ENCODE measurements around the gene GMIP.

DNA sequence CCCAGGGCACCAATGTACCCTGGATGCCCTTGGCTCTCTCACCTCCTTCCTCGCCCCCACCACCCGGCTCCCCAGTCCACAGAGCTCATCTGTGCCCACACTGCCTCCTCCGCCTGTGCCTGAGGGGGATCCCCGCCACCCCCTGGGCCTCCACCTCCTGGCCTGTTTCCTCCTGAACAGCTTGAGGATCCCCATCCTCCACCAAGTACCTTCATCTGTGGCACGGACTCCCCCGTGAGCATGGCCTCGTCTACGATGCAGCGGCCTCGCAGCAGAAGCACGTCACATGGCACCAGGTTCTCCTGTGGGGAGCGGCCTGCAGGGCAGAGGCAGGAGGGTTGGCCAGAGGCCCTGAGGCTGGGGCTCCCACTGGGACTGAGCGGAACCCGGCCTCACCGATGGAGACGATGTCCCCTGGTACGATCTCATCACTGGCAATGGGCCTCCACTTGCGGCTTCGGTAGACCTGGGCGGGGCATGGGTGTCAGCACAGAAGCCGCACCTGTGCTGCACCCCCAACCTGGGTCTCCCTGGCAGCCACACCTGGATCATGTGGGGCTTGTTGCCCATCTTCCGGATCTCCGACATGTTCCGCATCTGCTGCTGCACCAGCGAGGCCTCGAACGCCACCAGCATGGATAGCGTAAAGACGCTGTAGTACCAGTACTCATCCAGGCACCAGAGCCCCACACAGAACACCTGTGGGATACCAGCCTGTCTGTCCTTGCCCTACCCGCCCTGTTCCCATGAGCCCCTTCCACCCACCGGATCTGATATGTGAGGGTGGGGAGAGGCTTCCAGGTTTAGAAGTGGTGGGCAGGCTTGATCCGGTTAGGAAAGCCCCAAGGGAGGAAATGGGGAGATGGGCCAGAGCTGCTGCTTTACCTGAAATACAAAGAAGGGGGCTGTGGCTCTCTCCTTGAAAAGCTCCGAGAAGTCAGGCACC is 13.3 kb upstream of the GMIP start:
- TF ChIP-seq CTCF (IDR thresholded peaks at IDR 0.05), result no peak
- no peak for TF ChIP-seq POLR2A (IDR thresholded peaks at IDR 0.05)

All from heart left ventricle (tissue), 13 donors.